HCT116 (cell line): ENCODE data around the gene FAM222B. TPM values are rescaled to one million over a fixed set of nuclear protein-coding genes. Genes with fewer than 3 reads are reported as not detected.

Source experiments
- ATAC-seq: fragments of 200-7000 bp; cut with Tn5 transposase; 2 replicates; pipeline ENCODE4 v1.9.1; 2020; ENCODE audit warnings: mild to moderate bottlenecking, moderate library complexity
- BruUV-seq: library from RNA; stranded (reverse); fragments of 400-500 nt; replicated peaks from 2 replicates; lab custom pipeline; 2021; lab: Mats Ljungman, UMichigan
- CTCF ChIA-PET: fragments of 300-600 bp; sonication (Branson Sonifier 250); formaldehyde crosslinking; loops from one replicate; lab custom pipeline; 2021; ENCODE audit warnings: antibody characterized with exemption; lab: Charles Lee
- POLR2A ChIA-PET: fragments of 300-600, 350-600 bp; sonication (Branson Sonifier 250); formaldehyde crosslinking; loops from one replicate; lab custom pipeline; 2021; ENCODE audit warnings: antibody characterized with exemption; lab: Charles Lee
- RAD21 ChIA-PET, 2 experiments: fragments of 300-600 bp; sonication (Branson Sonifier 250); formaldehyde crosslinking; loops; one replicate each; lab custom pipeline; 2023; ENCODE audit warnings: low total read pairs in 2 of 2; ENCODE audit not compliant: uncharacterized antibody in 2 of 2, unreplicated experiment in 2 of 2, low non-redundant PET in 1 of 2; lab: Charles Lee
- DNase-seq: peaks from one replicate; pipeline ENCODE4 v3.0.0-alpha.2; 2010; ENCODE audit warnings: low read depth, low spot score
- H2AFZ ChIP-seq: fragments of 200-600 bp; shearing (Covaris generic), sonication (generic); 2 replicates; pipeline ENCODE4 v1.6.1; 2017; ENCODE audit warnings: low read depth, mixed run types, mixed read lengths, antibody characterized with exemption, low read length; ENCODE audit not compliant: poor library complexity, severe bottlenecking
- H3K27ac ChIP-seq: 2 replicates; pipeline ENCODE4 v1.5.1; 2012; ENCODE audit warnings: low read depth, low read length
- H3K27me3 ChIP-seq: fragments of 200-600 bp; sonication (generic); 2 replicates; pipeline ENCODE4 v1.6.1; 2016; ENCODE audit warnings: mixed run types, low read length, mixed read lengths; ENCODE audit not compliant: insufficient read depth
- H3K36me3 ChIP-seq, 2 experiments: fragments of 200-500 bp in 1 of 2; fragments of 200-600 bp in 1 of 2; sonication (Bioruptor generic) in 1 of 2; sonication (generic) in 1 of 2; 2 replicates each; pipeline versions ENCODE4 v1.5.1 to v1.6.1; 2014 to 2016; ENCODE audit warnings: low read length in 2 of 2, inconsistent platforms in 1 of 2, mixed read lengths in 1 of 2, mixed run types in 1 of 2; ENCODE audit not compliant: insufficient read depth in 2 of 2, control insufficient read depth in 1 of 2
- H3K4me1 ChIP-seq, 2 experiments: fragments of 200-600 bp in 1 of 2; sonication (generic) in 1 of 2; 2 replicates each; pipeline versions ENCODE4 v1.5.1 to v1.6.1; 2012 to 2017; ENCODE audit warnings: low read length in 2 of 2, inconsistent platforms in 1 of 2, mild to moderate bottlenecking in 1 of 2, mixed read lengths in 1 of 2, mixed run types in 1 of 2, moderate library complexity in 1 of 2; ENCODE audit not compliant: insufficient read depth in 2 of 2, control insufficient read depth in 1 of 2
- H3K4me2 ChIP-seq: fragments of 200-600 bp; sonication (generic); 2 replicates; pipeline ENCODE4 v1.6.1; 2017; ENCODE audit warnings: mixed run types, low read length, mixed read lengths
- H3K4me3 ChIP-seq, 2 experiments: fragments of 200-600 bp in 1 of 2; sonication (generic) in 1 of 2; replicated peaks in 1 of 2; 2 replicates each; pipeline ENCODE4 v1.5.1; 2011 to 2016; ENCODE audit warnings: low read length in 2 of 2, control low read depth in 1 of 2, low read depth in 1 of 2, mild to moderate bottlenecking in 1 of 2, mixed read lengths in 1 of 2, mixed run types in 1 of 2
- H3K79me2 ChIP-seq: fragments of 200-600 bp; sonication (generic); 2 replicates; pipeline ENCODE4 v1.6.1; 2017; ENCODE audit warnings: mild to moderate bottlenecking, mixed run types, low read length, moderate library complexity, mixed read lengths; ENCODE audit not compliant: insufficient read depth
- H3K9ac ChIP-seq: fragments of 200-600 bp; sonication (generic); 2 replicates; pipeline ENCODE4 v1.6.1; 2016; ENCODE audit warnings: low read length, mixed read lengths
- H3K9me2 ChIP-seq: fragments of 200-600 bp; sonication (generic), shearing (Covaris generic); 2 replicates; pipeline ENCODE4 v1.6.1; 2017; ENCODE audit warnings: mixed run types, mild to moderate bottlenecking, moderate library complexity; ENCODE audit not compliant: insufficient read depth
- H3K9me3 ChIP-seq, 2 experiments: fragments of 200-500 bp in 1 of 2; fragments of 200-600 bp in 1 of 2; sonication (Bioruptor generic) in 1 of 2; sonication (generic) in 1 of 2; 2 replicates each; pipeline ENCODE4 v1.6.1; 2014 to 2017; ENCODE audit warnings: low read length in 2 of 2, mixed read lengths in 2 of 2, inconsistent platforms in 1 of 2, low read depth in 1 of 2, mild to moderate bottlenecking in 1 of 2, mixed run types in 1 of 2, moderate library complexity in 1 of 2; ENCODE audit not compliant: control insufficient read depth in 1 of 2, insufficient read depth in 1 of 2
- H4K20me1 ChIP-seq: fragments of 200-600 bp; sonication (generic), shearing (Covaris generic); 2 replicates; pipeline ENCODE4 v1.6.1; 2017; ENCODE audit warnings: mixed run types, mild to moderate bottlenecking, moderate library complexity; ENCODE audit not compliant: insufficient read depth
- CTCF ChIP-seq, 3 experiments: fragments of 200-600 bp in 1 of 3; sonication (generic) in 1 of 3; IDR thresholded peaks in 2 of 3; conservative IDR thresholded peaks in 1 of 3; 2 replicates each; pipeline ENCODE4 v1.5.1; 2012 to 2017; ENCODE audit warnings: low read depth in 2 of 3, low read length in 2 of 3, antibody characterized with exemption in 1 of 3, borderline replicate concordance in 1 of 3, control low read depth in 1 of 3, mild to moderate bottlenecking in 1 of 3, mixed read lengths in 1 of 3, mixed run types in 1 of 3, moderate library complexity in 1 of 3; ENCODE audit not compliant: insufficient read depth in 1 of 3
- EZH2 ChIP-seq: fragments of 200-600 bp; sonication (generic); IDR thresholded peaks from 2 replicates; pipeline ENCODE4 v1.6.1; 2017; ENCODE audit warnings: antibody characterized with exemption, mixed run types
- EZH2phosphoT487 ChIP-seq: fragments of 200-600 bp; IDR thresholded peaks from 2 replicates; pipeline ENCODE4 v1.6.1; 2018; ENCODE audit warnings: antibody characterized with exemption, borderline replicate concordance
- FOSL1 ChIP-seq: IDR thresholded peaks from 2 replicates; pipeline ENCODE4 v1.6.1; 2012; ENCODE audit warnings: low read depth
- JUND ChIP-seq: IDR thresholded peaks from 2 replicates; pipeline ENCODE4 v1.6.1; 2012
- POLR2A ChIP-seq: IDR thresholded peaks from 2 replicates; pipeline ENCODE4 v1.7.0; 2011; ENCODE audit warnings: borderline replicate concordance; ENCODE audit not compliant: insufficient read depth, insufficient read length; ENCODE audit errors: extremely low read depth
- POLR2AphosphoS5 ChIP-seq: IDR thresholded peaks from 2 replicates; pipeline ENCODE4 v1.6.1; 2011; ENCODE audit warnings: mild to moderate bottlenecking, low read depth, low read length, moderate library complexity
- SIN3A ChIP-seq: IDR thresholded peaks from 2 replicates; pipeline ENCODE4 v1.6.1; 2012; ENCODE audit warnings: low read depth
- SP1 ChIP-seq: IDR thresholded peaks from 2 replicates; pipeline ENCODE4 v1.6.1; 2012; ENCODE audit warnings: low read depth
- SRF ChIP-seq: IDR thresholded peaks from 2 replicates; pipeline ENCODE4 v1.6.1; 2012; ENCODE audit warnings: low read depth
- TCF7L2 ChIP-seq: IDR thresholded peaks from 2 replicates; pipeline ENCODE4 v1.7.0; 2011; ENCODE audit warnings: borderline replicate concordance, inconsistent platforms; ENCODE audit not compliant: insufficient read depth, insufficient read length; ENCODE audit errors: extremely low read depth
- ZFX ChIP-seq: fragments of 450-650 bp; IDR thresholded peaks from 2 replicates; pipeline ENCODE4 v1.6.1; 2017
- intact Hi-C: fragments of 100-400 bp; cut with micrococcal nuclease; formaldehyde crosslinking; loops from 2 replicates; pipeline ENCODE4 v1.10.0; 2022
- total RNA-seq: library from RNA; stranded (reverse); gene quantifications from one replicate; pipeline ENCODE4 v1.2.1, GENCODE V29; 2021; ENCODE audit not compliant: unreplicated experiment

FAM222B gene
- total RNA-seq, 1 experiment from 2014 or later, result 22.7 TPM

GRCh38 chr17:28860363-28860808 is 17.8 kb upstream of the FAM222B start:
- peaks cover 4 to 14% of the 10 kb centered on the region in 2 experiments; a peak in 3 of 4 replicates for H3K4me1 ChIP-seq
- H3K4me3 ChIP-seq, result no peak overlapping the region
- no peaks in the 10 kb centered on the region for H3K27me3 ChIP-seq
- peaks cover 11% of the 10 kb centered on the region for H3K79me2 ChIP-seq
- ChIA-PET RAD21 (interaction anchor here in 1 of 2 experiments (1.2 kb wide), 1 partner anchor 97 kb away, joined by 3 read pairs; no protein-coding TSS in a partner anchor), CTCF (no interaction called here), POLR2A (no interaction called here)
- intact Hi-C loops, result no loop called here
- H3K9me3 ChIP-seq, result no peaks in the 10 kb centered on the region
- H2AFZ ChIP-seq, result no peak overlapping the region
- no peak for TF ChIP-seq EZH2
- TF ChIP-seq EZH2phosphoT487, result no peak
- TF ChIP-seq FOSL1, result no peak
- TF ChIP-seq SIN3A, result no peak
- no peak for TF ChIP-seq ZFX
- no peak for TF ChIP-seq SRF
- no peak for TF ChIP-seq JUND
- no peak for TF ChIP-seq POLR2AphosphoS5
- TF ChIP-seq SP1, result no peak
- TF ChIP-seq TCF7L2, result no peak
- TF ChIP-seq POLR2A, result no peak
- no peak for TF ChIP-seq CTCF (IDR thresholded peaks at IDR 0.05 in 2 of 3, conservative IDR thresholded peaks at IDR 0.05 in 1 of 3; ENCODE audit: borderline replicate concordance in 1 of 3, insufficient read depth in 1 of 3, low read depth in 2 of 3, low read length in 2 of 3)
- no peak overlapping the region for H3K27ac ChIP-seq
- no peak overlapping the region for H3K4me2 ChIP-seq
- H3K9ac ChIP-seq, result no peak overlapping the region
- ATAC-seq (no peak), DNase-seq (no peak)
- no peaks in the 10 kb centered on the region for H3K9me2 ChIP-seq
- no TSS peak for BruUV-seq
- H3K36me3 ChIP-seq, result peaks cover 9 to 17% of the 10 kb centered on the region in 2 experiments; a peak in 3 of 4 replicates
- no peaks in the 10 kb centered on the region for H4K20me1 ChIP-seq
